Endothelial cell of umbilical vein (primary cell): ENCODE measurements around the gene SPAG9. TPM values are rescaled to one million over a fixed set of nuclear protein-coding genes. Genes with fewer than 3 reads are reported as not detected.
A peak's percentile ranks its signal among the peaks of the same experiment; 100 is the strongest.

Experiments
- BruUV-seq: library from RNA; stranded (reverse); fragments of 400-500 nt; replicated peaks from 2 replicates; lab custom pipeline; 2021; lab: Mats Ljungman, UMichigan
- CTCF ChIA-PET: fragments of 300-600, 350-600 bp; sonication (Branson Sonifier 250); formaldehyde crosslinking; loops from one replicate; lab custom pipeline; 2021; ENCODE audit warnings: antibody characterized with exemption, inconsistent platforms; lab: Charles Lee
- POLR2A ChIA-PET: fragments of 300-600, 350-600 bp; sonication (Branson Sonifier 250); formaldehyde crosslinking; loops from one replicate; lab custom pipeline; 2021; ENCODE audit warnings: antibody characterized with exemption, inconsistent platforms; lab: Charles Lee
- DNase-seq: peaks from one replicate; pipeline ENCODE4 v3.0.0-alpha.2; 2011; ENCODE audit warnings: low read depth, low spot score
- FAIRE-seq: peaks from 2 replicates; lab custom pipeline; 2011; peaks lifted over from hg19 to GRCh38; lab: Jason Lieb, UNC
- H2AFZ ChIP-seq: 2 replicates; pipeline ENCODE4 v1.6.0; 2012; ENCODE audit warnings: low read depth, low read length, control low read depth, inconsistent platforms
- H3K27ac ChIP-seq: 2 replicates; pipeline ENCODE4 v1.5.1; 2011; ENCODE audit warnings: low read depth, mild to moderate bottlenecking, control low read depth, low read length, moderate library complexity; ENCODE audit not compliant: insufficient read depth
- H3K27me3 ChIP-seq, 2 experiments: 2 replicates each; pipeline versions ENCODE4 v1.6.0 to v1.6.1; 2011; ENCODE audit warnings: low read length in 2 of 2, mixed read lengths in 1 of 2; ENCODE audit not compliant: control insufficient read depth in 2 of 2, insufficient read depth in 2 of 2
- H3K36me3 ChIP-seq, 2 experiments: 2 replicates in 1 of 2; 3 replicates in 1 of 2; pipeline ENCODE4 v1.5.1; 2011; ENCODE audit warnings: low read length in 2 of 2, mild to moderate bottlenecking in 1 of 2, moderate library complexity in 1 of 2; ENCODE audit not compliant: control insufficient read depth in 2 of 2, insufficient read depth in 2 of 2; ENCODE audit errors: extremely low read depth in 1 of 2
- H3K4me1 ChIP-seq: 3 replicates; pipeline ENCODE4 v1.5.1; 2011; ENCODE audit warnings: mild to moderate bottlenecking, low read length; ENCODE audit not compliant: control insufficient read depth, insufficient read depth; ENCODE audit errors: extremely low read depth
- H3K4me2 ChIP-seq: 2 replicates; pipeline ENCODE4 v1.6.1; 2011; ENCODE audit warnings: low read length, control low read depth, mixed read lengths; ENCODE audit not compliant: insufficient read depth
- H3K4me3 ChIP-seq, 3 experiments: fragments of 200-600 bp in 1 of 3; sonication (generic), shearing (Covaris generic) in 1 of 3; replicated peaks in 1 of 3; 2 replicates each; pipeline ENCODE4 v1.5.1; 2011 to 2016; ENCODE audit warnings: control low read depth in 3 of 3, low read length in 3 of 3, mild to moderate bottlenecking in 2 of 3, inconsistent platforms in 1 of 3, low read depth in 1 of 3, moderate library complexity in 1 of 3; ENCODE audit not compliant: insufficient read depth in 1 of 3
- H3K79me2 ChIP-seq: 2 replicates; pipeline ENCODE4 v1.6.0; 2012; ENCODE audit warnings: low read length, inconsistent platforms; ENCODE audit not compliant: control insufficient read depth, insufficient read depth
- H3K9ac ChIP-seq: replicated peaks from 2 replicates; pipeline ENCODE3; 2011; ENCODE audit warnings: low read length, control low read depth; ENCODE audit not compliant: insufficient read depth; ENCODE audit errors: extremely low read depth
- H3K9me1 ChIP-seq: replicated peaks from 3 replicates; pipeline ENCODE4 v1.6.0; 2011; ENCODE audit warnings: mild to moderate bottlenecking, low read length; ENCODE audit not compliant: control insufficient read depth, insufficient read depth; ENCODE audit errors: extremely low read depth
- H3K9me3 ChIP-seq: replicated peaks from 2 replicates; pipeline ENCODE4 v1.5.1; 2012; ENCODE audit warnings: low read length, inconsistent platforms; ENCODE audit not compliant: control insufficient read depth, insufficient read depth
- H4K20me1 ChIP-seq: replicated peaks from 2 replicates; pipeline ENCODE3; 2011; ENCODE audit warnings: mild to moderate bottlenecking, low read length; ENCODE audit not compliant: control insufficient read depth, insufficient read depth; ENCODE audit errors: extremely low read depth
- CTCF ChIP-seq, 2 donors: IDR thresholded peaks; 1 replicate in 1 of 2; 2 replicates in 1 of 2; pipeline ENCODE4 v1.5.1; 2011; ENCODE audit warnings: low read length in 2 of 2, mild to moderate bottlenecking in 2 of 2, moderate library complexity in 2 of 2, control low read depth in 1 of 2, inconsistent platforms in 1 of 2, low read depth in 1 of 2; ENCODE audit not compliant: insufficient read depth in 1 of 2; ENCODE audit errors: extremely low read depth in 1 of 2
- FOS ChIP-seq: IDR thresholded peaks from 2 replicates; pipeline ENCODE4 v1.6.1; 2011; ENCODE audit warnings: mild to moderate bottlenecking, low read length, moderate library complexity, borderline replicate concordance; ENCODE audit not compliant: insufficient read depth
- GATA2 ChIP-seq: IDR thresholded peaks from 2 replicates; pipeline ENCODE4 v1.7.0; 2011; ENCODE audit warnings: low read depth, mild to moderate bottlenecking, moderate library complexity, mixed read lengths, low read length; ENCODE audit not compliant: insufficient read length, insufficient read depth
- JUN ChIP-seq: IDR thresholded peaks from 2 replicates; pipeline ENCODE4 v1.6.1; 2011; ENCODE audit warnings: borderline replicate concordance, low read depth; ENCODE audit not compliant: insufficient read length, insufficient read depth
- MYC ChIP-seq: IDR thresholded peaks from one replicate; pipeline ENCODE4 v1.6.1; 2011; ENCODE audit warnings: mild to moderate bottlenecking, low read depth, low read length
- POLR2A ChIP-seq: IDR thresholded peaks from 2 replicates; pipeline ENCODE4 v1.6.1; 2012; ENCODE audit warnings: low read depth, mild to moderate bottlenecking, control low read depth, low read length
- POLR2AphosphoS5 ChIP-seq: IDR thresholded peaks from 2 replicates; pipeline ENCODE4 v1.6.1; 2012; ENCODE audit warnings: low read depth, mild to moderate bottlenecking, control low read depth, low read length, moderate library complexity; ENCODE audit not compliant: insufficient read depth
- dilution Hi-C: fragments of 300-500 bp; cut with MboI; formaldehyde crosslinking; loops from one replicate; pipeline ENCODE4 v1.15.0; 2019; ENCODE audit warnings: low sequenced_read_pairs; ENCODE audit not compliant: extremely low pct_ligation_motif_present
- intact Hi-C: fragments of 100-400 bp; cut with micrococcal nuclease; formaldehyde crosslinking; loops from one replicate; pipeline ENCODE4 v1.10.0; 2022
- polyA plus RNA-seq, 4 experiments: library from polyadenylated mRNA; depleted of rRNA in 3 of 4; stranded (reverse) in 3 of 4; unstranded in 1 of 4; fragments of >200 nt; gene quantifications; 2 replicates each; pipeline versions ENCODE4 v1.2.1 to v1.2.3, GENCODE V29; 2011 to 2012; ENCODE audit warnings: missing spikeins in 1 of 4
- total RNA-seq: library from RNA; stranded (reverse); gene quantifications from 2 replicates; pipeline ENCODE4 v1.2.3, GENCODE V29; 2021

The SPAG9 gene
- total and polyA plus RNA-seq, 2 donors (not counting 3 experiments of a cell fraction or from before 2014, with no cell fraction given), result 16.5 to 75.0 TPM

- dilution Hi-C loops, result no loop called here
- BruUV-seq, result TSS peak; percentile 44
These were observed 46.6 kb upstream of the SPAG9 start for GRCh38 chr17:51166987-51167931.

More at GRCh38 chr17:51166987-51167931, 46.6 kb upstream of the SPAG9 start:
- peak; percentile 62 for DNase-seq
- Histone ChIP-seq H3K27ac (peak overlapping the region; percentile 41), H3K27me3 (no peaks in the 10 kb centered on the region), H3K9me1 (no peaks in the 10 kb centered on the region), H4K20me1 (no peaks in the 10 kb centered on the region), H3K9ac (peak overlapping the region; percentile 84), H3K36me3 (peaks cover 9 to 15% of the 10 kb centered on the region in 2 experiments), H3K9me3 (no peaks in the 10 kb centered on the region), H3K4me2 (peak overlapping the region; percentile 82), H2AFZ (peak overlapping the region; percentile 55), H3K4me1 (peaks cover 16% of the 10 kb centered on the region), H3K79me2 (peaks cover 24% of the 10 kb centered on the region), H3K4me3 (peak overlapping the region; percentile 45 to 63 (median 55))
- ChIA-PET CTCF (interaction anchor here (1.2 to 1.3 kb wide), 2 partner anchors 11 to 166 kb away, joined by 4 to 5 read pairs; no protein-coding TSS in a partner anchor), POLR2A (no interaction called here)
- TF ChIP-seq CTCF (IDR thresholded peaks at IDR 0.05; ENCODE audit: extremely low read depth in 1 of 2, insufficient read depth in 1 of 2, low read depth in 1 of 2, low read length in 2 of 2) (peak; percentile 81 to 87), MYC (no peak), FOS (no peak), JUN (no peak), POLR2AphosphoS5 (no peak), POLR2A (no peak), GATA2 (no peak)
- peak; percentile 81 for FAIRE-seq
- intact Hi-C loops, result loop anchor here (1.0 kb wide), 2 partner anchors 14 to 93 kb away; partner anchors contain the start of genes MBTD1, NME1 and UTP18
